HG02759 (cell line): ENCODE results near the gene HPRT1.

Experiments used
- ATAC-seq: cut with Tn5 transposase; IDR thresholded peaks from one replicate; pipeline ENCODE4 v1.9.1; 2021; ENCODE audit warnings: mild to moderate bottlenecking, moderate library complexity; ENCODE audit not compliant: unreplicated experiment

Gene HPRT1

DNA sequence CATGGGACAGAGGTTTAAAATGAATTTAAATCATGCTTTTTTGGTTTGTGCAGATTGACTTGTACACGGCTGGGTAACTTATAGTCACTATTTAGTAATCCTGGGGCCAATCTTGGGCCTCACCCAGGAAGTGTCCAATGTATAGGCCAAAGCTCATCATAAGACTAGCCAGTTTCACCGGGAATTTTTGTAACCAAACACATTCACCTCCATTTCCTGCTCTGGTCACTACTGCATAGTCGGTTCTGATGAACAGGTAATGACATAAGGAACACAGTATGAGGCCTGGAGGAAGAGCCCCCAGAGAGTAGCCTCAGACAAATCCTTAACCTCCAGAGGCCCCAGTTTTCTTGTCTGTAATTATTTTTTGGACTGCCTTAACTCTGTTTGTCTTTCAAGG lies 81.9 kb downstream of the HPRT1 start:
- no peak for ATAC-seq

DNA sequence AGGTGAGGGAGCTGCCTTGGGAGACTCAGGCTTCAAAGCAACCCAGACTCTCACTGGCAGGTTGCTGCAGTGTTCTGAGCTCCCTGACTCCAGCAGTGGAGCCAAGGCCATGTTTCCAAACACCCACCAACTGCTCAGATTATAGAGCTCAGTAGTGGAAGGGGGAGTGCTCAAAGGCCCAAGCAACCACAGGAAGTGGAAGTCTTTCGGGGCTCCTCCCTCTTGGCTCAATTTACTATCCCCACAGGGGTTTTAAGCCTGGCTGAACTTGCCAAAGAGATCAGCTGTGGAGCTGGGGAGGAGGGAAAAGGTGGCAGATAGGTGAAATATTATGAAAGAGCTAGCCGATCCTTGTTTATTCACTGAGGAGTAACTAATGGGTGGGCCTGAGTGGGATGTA lies 82.5 kb downstream of the HPRT1 start:
- no peak for ATAC-seq

DNA sequence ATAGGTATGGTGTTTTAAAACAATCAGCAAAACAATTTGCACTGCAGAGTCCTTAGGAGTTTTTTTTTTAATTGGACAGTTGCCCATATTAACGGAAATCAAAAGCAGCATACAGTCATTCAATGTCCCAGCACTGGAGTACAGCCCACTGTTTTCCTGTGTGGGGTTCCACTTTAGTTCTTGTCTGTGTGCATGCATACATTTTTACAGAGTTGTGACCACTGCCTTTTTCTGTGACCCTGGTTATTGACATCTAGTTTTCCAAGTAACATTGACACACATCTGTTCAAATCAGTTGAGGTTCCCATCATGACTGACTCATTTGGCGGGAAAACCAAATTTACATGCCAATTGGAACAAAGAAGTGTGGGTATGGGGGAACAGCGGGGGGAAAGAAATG lies 83.3 kb downstream of the HPRT1 start:
- ATAC-seq = no peak

DNA sequence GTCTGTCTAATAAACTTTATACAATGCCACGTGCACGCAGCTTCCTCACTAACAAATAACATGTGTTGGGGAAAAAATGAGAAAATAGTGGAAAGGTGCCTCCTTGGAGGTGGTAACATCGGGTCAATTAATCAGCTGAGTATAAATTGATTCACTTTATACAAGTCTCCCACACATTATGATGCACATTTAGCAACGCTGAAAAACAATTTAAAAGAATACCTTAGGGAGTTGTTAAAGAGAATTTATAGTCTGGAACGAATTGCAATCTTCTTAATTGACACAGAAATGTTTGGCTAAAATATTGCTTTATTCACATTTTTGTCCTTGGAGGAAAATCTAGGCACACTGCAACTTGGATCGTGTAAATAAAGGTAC lies 84.2 kb downstream of the HPRT1 start:
- no peak for ATAC-seq

DNA sequence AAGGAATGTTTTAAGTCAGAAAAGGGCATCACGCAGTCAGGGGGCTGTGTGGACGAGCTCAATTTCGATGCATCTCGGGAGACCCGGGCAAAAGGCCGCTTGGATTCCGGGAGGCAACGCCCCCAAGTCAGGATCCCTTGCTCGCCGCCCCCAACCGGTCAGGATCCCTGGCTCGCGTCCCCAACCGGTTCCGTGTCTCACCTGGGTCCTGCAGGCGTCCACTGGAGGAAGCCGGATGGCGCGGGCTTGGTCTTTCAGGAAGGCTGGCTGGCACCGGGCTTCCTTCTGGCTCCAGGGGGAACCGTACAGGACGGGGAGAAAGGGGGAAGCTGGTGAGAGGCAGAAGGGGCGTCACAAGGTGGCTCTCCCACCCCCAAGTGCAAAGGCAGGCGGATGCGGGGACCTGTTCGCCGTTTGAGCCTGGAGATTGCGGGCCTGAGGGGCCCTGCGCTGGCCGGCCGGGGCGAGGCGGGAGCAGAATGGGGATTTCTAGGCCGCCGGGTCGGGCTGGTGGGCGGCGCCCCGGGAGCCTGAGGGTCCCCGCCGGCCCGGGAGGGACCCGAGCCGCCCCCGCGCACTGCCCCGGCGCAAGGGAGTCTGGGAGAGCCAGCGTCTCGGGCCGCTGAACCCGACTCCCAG lies 84.7 kb downstream of the HPRT1 start:
- ATAC-seq = no peak

DNA sequence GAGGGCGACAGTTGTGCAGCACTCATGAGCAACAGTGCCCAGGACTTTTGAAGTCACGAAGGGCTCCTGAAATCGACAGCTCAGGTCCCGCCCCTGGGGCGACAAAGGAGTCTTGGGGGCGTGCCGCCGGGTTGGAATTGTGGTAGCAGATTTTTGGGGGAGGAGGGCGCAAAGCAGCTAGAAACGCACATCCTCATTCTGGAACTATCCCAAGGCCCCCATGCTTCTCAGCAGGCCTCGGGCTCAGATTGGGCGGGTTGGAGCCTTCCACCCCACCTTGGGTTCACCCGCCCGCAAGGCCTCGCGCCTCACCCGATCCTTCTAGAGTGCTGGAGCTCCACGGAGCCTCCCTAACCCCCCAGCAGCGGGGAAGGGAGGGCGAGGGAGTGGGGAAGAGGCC lies 85.5 kb downstream of the HPRT1 start:
- no peak for ATAC-seq

DNA sequence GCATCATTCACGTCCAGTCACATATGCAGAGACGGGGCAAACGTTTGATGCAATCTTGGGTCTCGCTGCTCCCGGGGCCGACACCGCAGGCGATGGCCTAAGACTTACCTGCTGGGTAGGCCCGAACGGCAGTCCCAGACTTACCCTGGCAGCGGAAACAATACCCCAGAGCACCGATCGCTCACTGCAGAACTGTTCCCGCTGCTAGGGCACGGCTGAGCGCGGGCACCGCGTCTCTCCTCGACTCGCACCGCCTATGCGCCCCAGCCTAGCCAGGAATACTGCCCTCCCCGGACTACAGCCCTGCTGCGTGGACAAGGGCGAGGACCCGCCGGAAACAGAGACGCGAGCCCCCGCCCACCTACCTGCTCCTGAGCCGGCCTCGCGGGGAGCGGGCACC lies 86.2 kb downstream of the HPRT1 start:
- ATAC-seq = no peak

DNA sequence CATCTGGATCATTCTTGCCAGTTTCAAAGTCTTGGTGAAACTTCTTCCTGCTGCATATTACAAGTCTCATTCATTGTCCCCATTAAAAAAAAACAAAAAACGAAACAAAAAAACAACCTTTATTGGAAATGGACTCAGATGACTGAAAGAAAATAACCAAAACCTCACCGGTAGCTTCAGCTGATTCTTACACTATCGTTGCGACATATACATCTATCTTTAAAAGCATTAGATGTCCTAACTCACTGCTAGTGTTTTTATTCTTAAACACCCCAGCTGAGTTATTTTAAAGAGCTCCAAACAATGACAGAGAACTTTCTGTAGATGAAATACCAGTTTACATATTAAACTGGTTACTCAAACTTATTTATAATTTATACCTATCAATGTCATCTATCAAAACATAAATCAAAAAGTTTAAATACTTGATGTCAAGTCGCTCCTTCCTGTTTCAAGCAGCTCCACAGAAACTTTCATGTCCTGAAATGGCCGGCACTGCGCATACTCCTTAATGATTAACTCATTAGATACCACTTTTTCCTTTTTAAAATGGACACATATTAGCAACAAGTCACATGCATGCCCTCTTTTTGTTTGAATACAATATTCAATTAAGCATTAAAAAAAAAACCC lies 87.2 kb downstream of the HPRT1 start:
- no peak for ATAC-seq

DNA sequence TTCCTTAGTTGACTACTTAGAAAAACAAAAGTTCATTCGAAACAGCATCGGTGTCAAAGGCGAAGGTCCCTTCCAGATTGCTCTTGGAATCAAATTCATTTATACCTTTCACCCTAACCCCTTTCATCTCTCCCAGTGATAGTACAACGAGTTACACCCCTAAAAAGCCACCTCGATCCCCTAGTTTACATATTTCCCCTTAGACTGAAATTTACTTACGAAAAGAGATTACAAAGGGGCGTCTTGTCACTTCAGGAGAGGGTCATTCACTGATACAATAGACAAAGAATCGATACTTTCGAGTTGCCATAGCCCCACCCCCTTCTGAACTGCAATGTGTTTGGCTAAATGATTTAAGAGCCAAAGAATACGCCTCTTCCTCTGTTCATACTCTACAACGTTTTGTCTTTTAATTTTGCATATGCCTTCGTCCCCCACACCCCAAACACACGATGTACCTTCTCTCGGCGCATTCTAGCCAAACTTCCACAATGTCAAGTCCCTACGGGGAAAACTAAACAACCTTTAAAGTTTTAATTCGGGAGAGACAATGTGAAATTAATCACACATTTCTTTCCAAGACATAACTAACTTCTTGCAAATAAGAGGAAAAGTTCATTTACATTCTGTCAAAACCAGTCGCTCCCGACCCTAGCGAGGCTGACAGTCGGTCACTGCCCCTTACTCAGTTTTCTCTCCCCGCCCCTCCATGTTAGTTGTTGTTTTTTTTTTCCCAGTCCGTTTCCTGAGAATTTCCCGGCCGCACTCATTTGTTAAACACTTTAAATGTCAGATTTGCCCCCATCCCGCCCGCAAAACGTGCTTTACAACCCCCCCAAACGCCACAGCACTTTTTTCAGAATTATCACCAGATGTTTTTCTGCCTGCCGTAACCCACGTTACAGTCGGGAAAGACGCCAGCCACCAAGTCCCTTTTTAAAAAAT lies 88.6 kb downstream of the HPRT1 start:
- no peak for ATAC-seq
